PC-3 (cell line): ENCODE measurements around the gene TRIM33. TPM values are rescaled to one million over a fixed set of nuclear protein-coding genes. Genes with fewer than 3 reads are reported as not detected.

Source experiments
- ATAC-seq: fragments of 200-7000 bp; cut with Tn5 transposase; 2 replicates; pipeline ENCODE4 v1.9.1; 2020; ENCODE audit warnings: mild to moderate bottlenecking, moderate library complexity
- BruUV-seq: library from RNA; stranded (reverse); fragments of 400-500 nt; replicated peaks from 2 replicates; lab custom pipeline; 2021; lab: Mats Ljungman, UMichigan
- CTCF ChIA-PET: fragments of 300-600 bp; sonication (Branson Sonifier 250); formaldehyde crosslinking; loops from one replicate; lab custom pipeline; 2022; ENCODE audit warnings: antibody characterized with exemption; lab: Charles Lee
- POLR2A ChIA-PET: fragments of 300-600 bp; sonication (Branson Sonifier 250); formaldehyde crosslinking; loops from one replicate; lab custom pipeline; 2022; ENCODE audit warnings: antibody characterized with exemption; ENCODE audit not compliant: unreplicated experiment; lab: Charles Lee
- DNase-seq: peaks from one replicate; pipeline ENCODE4 v3.0.0-alpha.2; 2015
- H2AFZ ChIP-seq: fragments of 300-600 bp; sonication (generic); 2 replicates; pipeline ENCODE4 v1.6.0; 2016; ENCODE audit warnings: antibody characterized with exemption, low read length
- H3F3A ChIP-seq: fragments of 300-600 bp; sonication (generic); one replicate; pipeline ENCODE4 v1.6.0; 2017; ENCODE audit warnings: antibody characterized with exemption, low read length, control low read depth, mild to moderate bottlenecking; ENCODE audit not compliant: unreplicated experiment
- H3K27ac ChIP-seq: fragments of 300-600 bp; sonication (generic); 2 replicates; pipeline ENCODE4 v1.5.1; 2016; ENCODE audit warnings: mild to moderate bottlenecking, low read length
- H3K27me3 ChIP-seq: fragments of 300-600 bp; sonication (generic); 2 replicates; pipeline ENCODE4 v1.6.1; 2016; ENCODE audit warnings: low read length, mixed read lengths
- H3K36me3 ChIP-seq: fragments of 300-600 bp; sonication (generic); 2 replicates; pipeline ENCODE4 v1.6.1; 2016; ENCODE audit warnings: low read depth, mixed run types, low read length, mixed read lengths
- H3K4me1 ChIP-seq: fragments of 300-600 bp; sonication (generic); 2 replicates; pipeline ENCODE4 v1.5.1; 2016; ENCODE audit warnings: low read length; ENCODE audit not compliant: insufficient read depth
- H3K4me2 ChIP-seq: fragments of 300-600 bp; sonication (generic); 2 replicates; pipeline ENCODE4 v1.6.0; 2016; ENCODE audit warnings: low read length
- H3K4me3 ChIP-seq: fragments of 300-600 bp; sonication (generic); 2 replicates; pipeline ENCODE4 v1.5.1; 2016; ENCODE audit warnings: mild to moderate bottlenecking, low read length, mixed read lengths
- H3K79me2 ChIP-seq: fragments of 300-600 bp; sonication (generic); 2 replicates; pipeline ENCODE4 v1.6.1; 2017; ENCODE audit warnings: low read length, mixed read lengths
- H3K9ac ChIP-seq: fragments of 300-600 bp; sonication (generic); 2 replicates; pipeline ENCODE4 v1.6.0; 2016; ENCODE audit warnings: mild to moderate bottlenecking, low read length
- H3K9me2 ChIP-seq: fragments of 300-600 bp; sonication (generic); replicated peaks from 2 replicates; pipeline ENCODE4 v1.6.1; 2016; ENCODE audit warnings: mixed run types, low read length, mixed read lengths
- H3K9me3 ChIP-seq: fragments of 300-600 bp; sonication (generic); 2 replicates; pipeline ENCODE4 v1.6.1; 2016; ENCODE audit warnings: low read length, mixed read lengths
- H4K20me1 ChIP-seq: fragments of 300-600 bp; sonication (generic); 2 replicates; pipeline ENCODE4 v1.6.1; 2016; ENCODE audit warnings: low read length, mixed read lengths
- CTCF ChIP-seq: fragments of 300-600 bp; sonication (generic); conservative IDR thresholded peaks from 2 replicates; pipeline ENCODE4 v1.5.1; 2017; ENCODE audit warnings: antibody characterized with exemption, low read depth, mild to moderate bottlenecking, low read length
- EZH2 ChIP-seq: fragments of 300-600 bp; sonication (generic); IDR thresholded peaks from one replicate; pipeline ENCODE4 v1.6.1; 2017; ENCODE audit warnings: antibody characterized with exemption, mild to moderate bottlenecking, low read length; ENCODE audit not compliant: unreplicated experiment
- EZH2phosphoT487 ChIP-seq: fragments of 300-600 bp; sonication (generic); IDR thresholded peaks from 2 replicates; pipeline ENCODE4 v1.6.1; 2018; ENCODE audit warnings: mild to moderate bottlenecking, antibody characterized with exemption, low read length, borderline replicate concordance
- intact Hi-C: fragments of 100-400 bp; cut with micrococcal nuclease; formaldehyde crosslinking; loops from 2 replicates; pipeline ENCODE4 v1.9.0; 2023
- total RNA-seq: library from RNA; depleted of rRNA; stranded (reverse); fragments of >200 nt; gene quantifications from 2 replicates; pipeline ENCODE4 v1.2.3, GENCODE V29; 2014

The TRIM33 gene
- total RNA-seq, 1 experiment from 2014 or later, result 36.7 TPM

- TF ChIP-seq CTCF, result no peak
- Histone ChIP-seq H3F3A (no peaks in the 10 kb centered on the region), H3K9me3 (no peaks in the 10 kb centered on the region), H2AFZ (no peak overlapping the region), H3K4me3 (no peak overlapping the region), H3K4me1 (no peaks in the 10 kb centered on the region), H3K4me2 (no peak overlapping the region), H3K9me2 (no peaks in the 10 kb centered on the region), H3K9ac (no peak overlapping the region), H3K27ac (no peak overlapping the region), H3K79me2 (peaks cover 7% of the 10 kb centered on the region; the same call in 1 of the 2 replicates), H3K36me3 (peaks cover 5% of the 10 kb centered on the region; the same call in 1 of the 2 replicates), H4K20me1 (no peaks in the 10 kb centered on the region), H3K27me3 (no peaks in the 10 kb centered on the region)
- ChIA-PET POLR2A (no interaction called here), CTCF (no interaction called here)
- DNase-seq, result no peak
- ATAC-seq, result no peak
- intact Hi-C loops, result no loop called here
- no TSS peak for BruUV-seq
Observed at GRCh38 chr1:114439369-114439768, 71.6 kb downstream of the TRIM33 start.

GRCh38 chr1:114437812-114438211, 73.2 kb downstream of the TRIM33 start:
- peaks cover 12% of the 10 kb centered on the region; the same call in 1 of the 2 replicates for H3K36me3 ChIP-seq
- POLR2A ChIA-PET, result no interaction called here
- no peaks in the 10 kb centered on the region for H4K20me1 ChIP-seq
- TF ChIP-seq CTCF, result no peak
- no peak for TF ChIP-seq EZH2
- no peak for TF ChIP-seq EZH2phosphoT487
- no peaks in the 10 kb centered on the region for H3K27me3 ChIP-seq
- H3K4me3 ChIP-seq, result no peak overlapping the region
- no peak overlapping the region for H2AFZ ChIP-seq
- no TSS peak for BruUV-seq
- no peak for ATAC-seq
- intact Hi-C loops, result no loop called here
- H3K79me2 ChIP-seq, result peaks cover 7% of the 10 kb centered on the region; the same call in 1 of the 2 replicates
- H3K9ac ChIP-seq, result no peak overlapping the region
- H3K9me2 ChIP-seq, result no peaks in the 10 kb centered on the region
- H3K9me3 ChIP-seq, result no peaks in the 10 kb centered on the region
- H3K27ac ChIP-seq, result no peak overlapping the region
- no peak overlapping the region for H3K4me2 ChIP-seq
- H3K4me1 ChIP-seq, result no peaks in the 10 kb centered on the region
- no peaks in the 10 kb centered on the region for H3F3A ChIP-seq
- CTCF ChIA-PET, result no interaction called here
- DNase-seq, result no peak

- no peak for DNase-seq
Observed at GRCh38 chr1:114436799-114437198, 74.2 kb downstream of the TRIM33 start.

More at GRCh38 chr1:114436799-114437198, 74.2 kb downstream of the TRIM33 start:
- no peak overlapping the region for H3K4me3 ChIP-seq
- intact Hi-C loops, result no loop called here
- H3K4me1 ChIP-seq, result no peaks in the 10 kb centered on the region
- H3K36me3 ChIP-seq, result peaks cover 12% of the 10 kb centered on the region; the same call in 1 of the 2 replicates
- no peaks in the 10 kb centered on the region for H3K9me3 ChIP-seq
- H3K9me2 ChIP-seq, result no peaks in the 10 kb centered on the region
- H3K27ac ChIP-seq, result no peak overlapping the region
- H3K9ac ChIP-seq, result no peak overlapping the region
- CTCF ChIA-PET, result no interaction called here
- no TSS peak for BruUV-seq
- no peaks in the 10 kb centered on the region for H3K27me3 ChIP-seq
- H3K4me2 ChIP-seq, result no peak overlapping the region
- H3K79me2 ChIP-seq, result peaks cover 7% of the 10 kb centered on the region; the same call in 1 of the 2 replicates
- no peak overlapping the region for H2AFZ ChIP-seq
- POLR2A ChIA-PET, result no interaction called here
- no peaks in the 10 kb centered on the region for H3F3A ChIP-seq
- H4K20me1 ChIP-seq, result no peaks in the 10 kb centered on the region
- no peak for ATAC-seq
- no peak for TF ChIP-seq EZH2phosphoT487
- no peak for TF ChIP-seq EZH2
- TF ChIP-seq CTCF, result no peak
